Trophoblast cell (in vitro differentiated cells and primary cell): ENCODE measurements around the gene C1QTNF7.

Source experiments
- DNase-seq, 2 donors: peaks; one replicate each; pipeline ENCODE4 v3.0.0-alpha.2; 2016
- H2AFZ ChIP-seq: 2 replicates; pipeline ENCODE4 v1.6.1; 2013; ENCODE audit warnings: low read length, moderate library complexity, mild to moderate bottlenecking; ENCODE audit not compliant: insufficient read depth, poor library complexity
- H2AK5ac ChIP-seq: 2 replicates; pipeline ENCODE4 v1.6.1; 2013; ENCODE audit warnings: mild to moderate bottlenecking, low read length
- H2BK120ac ChIP-seq: 2 replicates; pipeline ENCODE4 v1.6.1; 2013; ENCODE audit warnings: low read length, mild to moderate bottlenecking, moderate library complexity; ENCODE audit not compliant: insufficient read depth, poor library complexity
- H2BK12ac ChIP-seq: 2 replicates; pipeline ENCODE4 v1.6.1; 2013; ENCODE audit warnings: mild to moderate bottlenecking, low read length, moderate library complexity
- H2BK5ac ChIP-seq: 2 replicates; pipeline ENCODE4 v1.6.1; 2013; ENCODE audit warnings: low read length, low read depth, moderate library complexity, mild to moderate bottlenecking; ENCODE audit not compliant: poor library complexity
- H3K14ac ChIP-seq: 2 replicates; pipeline ENCODE4 v1.6.1; 2013; ENCODE audit warnings: mild to moderate bottlenecking, low read length
- H3K18ac ChIP-seq: 2 replicates; pipeline ENCODE4 v1.6.1; 2013; ENCODE audit warnings: mild to moderate bottlenecking, low read length
- H3K23ac ChIP-seq: 2 replicates; pipeline ENCODE4 v1.6.1; 2013; ENCODE audit warnings: low read length
- H3K27ac ChIP-seq: 2 replicates; pipeline ENCODE4 v1.5.1; 2013; ENCODE audit warnings: low read depth, mild to moderate bottlenecking, inconsistent platforms, low read length, moderate library complexity
- H3K27me3 ChIP-seq: 2 replicates; pipeline ENCODE4 v1.6.1; 2013; ENCODE audit warnings: inconsistent platforms, mild to moderate bottlenecking, low read length, moderate library complexity; ENCODE audit not compliant: insufficient read depth
- H3K36me3 ChIP-seq, 2 experiments: 1 replicate in 1 of 2; 2 replicates in 1 of 2; pipeline ENCODE4 v1.6.1; 2013; ENCODE audit warnings: low read length in 2 of 2, mild to moderate bottlenecking in 2 of 2, moderate library complexity in 1 of 2; ENCODE audit not compliant: insufficient read depth in 2 of 2, control insufficient read depth in 1 of 2
- H3K4ac ChIP-seq: 2 replicates; pipeline ENCODE4 v1.6.1; 2013; ENCODE audit warnings: low read depth, mild to moderate bottlenecking, low read length, moderate library complexity
- H3K4me1 ChIP-seq, 2 experiments: 1 replicate in 1 of 2; 2 replicates in 1 of 2; pipeline ENCODE4 v1.6.1; 2013; ENCODE audit warnings: low read length in 2 of 2, mild to moderate bottlenecking in 2 of 2, moderate library complexity in 1 of 2; ENCODE audit not compliant: insufficient read depth in 2 of 2, control insufficient read depth in 1 of 2
- H3K4me2 ChIP-seq: 2 replicates; pipeline ENCODE4 v1.6.1; 2013; ENCODE audit warnings: inconsistent platforms, mild to moderate bottlenecking, low read length, moderate library complexity
- H3K4me3 ChIP-seq: 2 replicates; pipeline ENCODE4 v1.5.1; 2013; ENCODE audit warnings: mild to moderate bottlenecking, low read depth, low read length, inconsistent platforms
- H3K79me1 ChIP-seq: one replicate; pipeline ENCODE4 v1.6.1; 2013; ENCODE audit warnings: low read length
- H3K79me2 ChIP-seq: 2 replicates; pipeline ENCODE4 v1.6.1; 2013; ENCODE audit warnings: low read length, mild to moderate bottlenecking; ENCODE audit not compliant: control insufficient read depth, insufficient read depth, poor library complexity
- H3K9ac ChIP-seq: 2 replicates; pipeline ENCODE4 v1.6.1; 2013; ENCODE audit warnings: mild to moderate bottlenecking, low read length
- H3K9me3 ChIP-seq: 2 replicates; pipeline ENCODE4 v1.6.1; 2013; ENCODE audit warnings: low read depth, mild to moderate bottlenecking, control low read depth, inconsistent platforms, low read length; ENCODE audit not compliant: insufficient read depth
- H4K12ac ChIP-seq: 2 replicates; pipeline ENCODE4 v1.6.1; 2013; ENCODE audit warnings: low read depth, mild to moderate bottlenecking, low read length, moderate library complexity
- H4K8ac ChIP-seq: 2 replicates; pipeline ENCODE4 v1.6.1; 2013; ENCODE audit warnings: low read depth, mild to moderate bottlenecking, low read length, moderate library complexity
- H4K91ac ChIP-seq: one replicate; pipeline ENCODE4 v1.6.1; 2013; ENCODE audit warnings: low read depth, mild to moderate bottlenecking, low read length, moderate library complexity
- WGBS: extraction: QIAGEN DNeasy Blood & Tissue Kit; methylation state at CpG from one replicate; pipeline ENCODE4 v1.1.7; 2013; ENCODE audit warnings: missing lambda C conversion rate; ENCODE audit not compliant: insufficient read length, insufficient coverage; ENCODE audit errors: extremely low coverage; 5-methylcytosine and 5-hydroxymethylcytosine counted together

Gene C1QTNF7

DNA sequence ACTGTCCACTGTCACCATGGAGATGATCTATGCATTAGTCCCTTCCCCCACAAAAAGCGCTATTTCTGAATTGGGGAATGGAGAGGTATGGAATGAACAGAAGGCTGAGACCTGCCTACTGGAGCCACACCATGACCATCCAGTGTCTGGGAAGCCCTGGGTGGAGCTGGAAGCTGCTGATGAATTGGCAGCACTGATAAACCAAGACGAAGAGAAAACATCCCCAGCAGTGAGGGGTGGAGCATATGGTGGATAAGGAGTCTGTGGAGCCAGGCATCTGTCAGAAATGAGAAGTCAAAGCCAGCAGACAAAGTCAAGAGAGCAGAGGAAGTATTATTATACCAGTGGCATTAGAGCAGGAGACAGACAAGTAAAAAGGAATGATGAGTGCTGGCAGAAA, 55.0 kb downstream of the C1QTNF7 start:
- Histone ChIP-seq H3K18ac (no peak overlapping the region), H3K4ac (no peak overlapping the region), H3K79me2 (no peaks in the 10 kb centered on the region), H2AK5ac (no peak overlapping the region), H3K4me3 (no peak overlapping the region), H2BK5ac (no peak overlapping the region), H3K27ac (no peak overlapping the region), H3K36me3 (no peaks in the 10 kb centered on the region), H3K4me2 (no peak overlapping the region), H4K8ac (no peak overlapping the region), H2BK120ac (no peak overlapping the region), H3K14ac (no peak overlapping the region), H3K27me3 (no peaks in the 10 kb centered on the region), H3K79me1 (peaks cover 2% of the 10 kb centered on the region), H3K9me3 (no peaks in the 10 kb centered on the region), H3K23ac (no peak overlapping the region), H2AFZ (no peak overlapping the region), H3K9ac (no peak overlapping the region), H4K91ac (no peak overlapping the region), H4K12ac (no peak overlapping the region), H3K4me1 (peaks cover 0 to 10% of the 10 kb centered on the region in 2 experiments), H2BK12ac (no peak overlapping the region)
- DNase-seq, result no peak
- WGBS, result no CpG with 5 or more reads among the region's 2 CpGs

DNA sequence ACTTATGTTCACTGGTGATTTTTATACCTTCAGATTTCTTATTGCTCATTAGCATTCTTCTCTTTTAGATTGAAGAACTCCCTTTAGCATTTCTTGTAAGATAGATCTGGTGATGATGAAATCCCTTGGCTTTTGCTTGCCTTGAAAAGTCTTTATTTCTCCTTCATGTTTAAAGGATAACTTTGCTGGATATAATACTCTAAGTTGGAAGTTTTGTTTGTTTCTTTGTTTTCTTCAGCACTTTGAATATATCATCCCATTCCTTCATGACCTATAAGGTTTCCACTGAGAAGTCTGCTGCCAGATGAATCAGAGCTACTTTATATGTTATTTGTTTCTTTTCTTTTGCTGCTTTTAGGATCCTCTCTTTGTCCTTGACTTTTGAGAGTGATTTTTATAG, 60.3 kb downstream of the C1QTNF7 start:
- Histone ChIP-seq H4K91ac (no peak overlapping the region), H2AK5ac (no peak overlapping the region), H3K79me2 (no peaks in the 10 kb centered on the region), H4K8ac (no peak overlapping the region), H3K36me3 (peaks cover 0 to 2% of the 10 kb centered on the region in 2 experiments), H3K27me3 (no peaks in the 10 kb centered on the region), H3K4me1 (peaks cover 0 to 2% of the 10 kb centered on the region in 2 experiments), H3K9ac (no peak overlapping the region), H2BK12ac (no peak overlapping the region), H2AFZ (no peak overlapping the region), H3K4me3 (no peak overlapping the region), H3K9me3 (no peaks in the 10 kb centered on the region), H3K18ac (no peak overlapping the region), H3K27ac (no peak overlapping the region), H3K79me1 (no peaks in the 10 kb centered on the region), H3K14ac (no peak overlapping the region), H2BK5ac (no peak overlapping the region), H3K4me2 (no peak overlapping the region), H2BK120ac (no peak overlapping the region), H4K12ac (no peak overlapping the region), H3K23ac (no peak overlapping the region), H3K4ac (no peak overlapping the region)
- DNase-seq, result no peak

DNA sequence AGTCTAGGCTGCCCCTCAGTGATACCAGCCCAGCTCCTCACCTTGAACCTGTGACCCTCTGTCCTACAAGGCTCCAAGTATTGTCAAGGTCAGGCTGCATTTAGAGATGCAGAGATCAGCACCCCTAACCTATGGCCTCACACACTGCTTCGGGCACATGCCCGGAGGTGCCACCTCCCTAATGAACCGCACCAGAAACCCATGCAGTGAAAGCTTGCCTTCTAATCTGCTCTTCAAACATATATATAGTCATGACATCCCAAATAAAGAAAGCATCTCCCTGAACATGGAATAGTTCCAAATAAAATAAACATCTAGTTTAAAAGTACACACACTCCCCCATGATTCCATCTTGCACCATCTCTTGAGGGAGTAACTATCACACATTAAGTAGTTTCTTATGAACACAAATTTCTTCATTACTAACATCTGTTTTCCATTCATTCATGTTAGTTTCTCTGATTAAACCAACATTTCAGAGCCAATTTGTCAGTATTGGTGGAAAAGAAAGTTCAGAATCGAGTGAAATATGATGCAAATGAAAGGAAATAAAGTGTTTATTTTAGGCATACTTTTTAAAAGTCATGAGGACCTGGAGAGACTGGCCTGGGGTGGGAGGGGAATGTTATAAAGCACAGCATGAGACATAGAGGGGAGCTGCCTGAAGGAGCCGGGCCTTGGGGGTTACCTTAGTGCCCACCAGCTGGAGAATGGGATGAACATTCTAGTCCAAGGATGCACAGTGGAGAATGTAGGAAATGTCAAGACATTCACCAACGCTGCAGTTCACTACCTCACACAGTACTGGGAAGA, 61.0 kb downstream of the C1QTNF7 start:
- Histone ChIP-seq H2BK5ac (no peak overlapping the region), H3K27me3 (no peaks in the 10 kb centered on the region), H3K79me2 (no peaks in the 10 kb centered on the region), H3K4me1 (peaks cover 0 to 2% of the 10 kb centered on the region in 2 experiments), H3K18ac (no peak overlapping the region), H3K23ac (no peak overlapping the region), H2BK120ac (no peak overlapping the region), H3K4me2 (no peak overlapping the region), H3K4ac (no peak overlapping the region), H3K14ac (no peak overlapping the region), H3K79me1 (no peaks in the 10 kb centered on the region), H2AK5ac (no peak overlapping the region), H3K4me3 (no peak overlapping the region), H4K8ac (no peak overlapping the region), H4K12ac (no peak overlapping the region), H4K91ac (no peak overlapping the region), H3K9me3 (no peaks in the 10 kb centered on the region), H2AFZ (no peak overlapping the region), H3K27ac (no peak overlapping the region), H3K36me3 (peaks cover 0 to 2% of the 10 kb centered on the region in 2 experiments), H3K9ac (no peak overlapping the region), H2BK12ac (no peak overlapping the region)
- no peak for DNase-seq
- WGBS, result no CpG with 5 or more reads among the region's 6 CpGs

DNA sequence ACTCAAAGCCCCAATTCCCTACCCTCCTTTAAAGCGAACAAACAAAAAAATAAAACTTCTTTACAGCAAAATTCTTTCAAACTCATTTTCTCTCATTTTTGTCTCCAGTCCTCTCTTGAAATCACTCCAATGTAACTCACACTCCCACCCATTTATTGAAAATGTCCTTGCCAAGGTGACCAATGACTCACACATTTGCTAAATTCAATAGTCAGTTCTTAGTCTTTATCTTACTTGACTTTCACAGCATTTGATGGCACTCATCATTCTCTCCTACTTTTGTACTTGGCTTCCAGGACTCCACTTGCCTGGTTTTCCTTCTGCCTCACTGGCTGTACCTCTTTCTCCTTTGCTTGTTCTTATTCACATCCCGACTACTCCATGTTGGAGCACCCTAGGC, 61.7 kb downstream of the C1QTNF7 start:
- 100% methylated on average over 1 of the region's 2 CpGs for WGBS
- no peak overlapping the region for H2AFZ ChIP-seq
- H4K12ac ChIP-seq, result no peak overlapping the region
- H3K4me3 ChIP-seq, result no peak overlapping the region
- no peak overlapping the region for H2BK12ac ChIP-seq
- no peak overlapping the region for H3K4ac ChIP-seq
- DNase-seq, result no peak
- H3K4me2 ChIP-seq, result no peak overlapping the region
- no peak overlapping the region for H3K23ac ChIP-seq
- H2BK5ac ChIP-seq, result no peak overlapping the region
- H2AK5ac ChIP-seq, result no peak overlapping the region
- H3K27ac ChIP-seq, result no peak overlapping the region
- no peak overlapping the region for H4K8ac ChIP-seq
- H4K91ac ChIP-seq, result no peak overlapping the region
- no peak overlapping the region for H3K9ac ChIP-seq
- H3K4me1 ChIP-seq, result no peaks in the 10 kb centered on the region
- H3K27me3 ChIP-seq, result no peaks in the 10 kb centered on the region
- no peaks in the 10 kb centered on the region for H3K9me3 ChIP-seq
- H2BK120ac ChIP-seq, result no peak overlapping the region
- no peaks in the 10 kb centered on the region for H3K79me1 ChIP-seq
- H3K18ac ChIP-seq, result no peak overlapping the region
- H3K14ac ChIP-seq, result no peak overlapping the region
- H3K79me2 ChIP-seq, result no peaks in the 10 kb centered on the region
- peaks cover 0 to 2% of the 10 kb centered on the region in 2 experiments for H3K36me3 ChIP-seq
